ENCODE measurements around the gene PRR23E. TPM values are rescaled to one million over a fixed set of nuclear protein-coding genes. Genes with fewer than 3 reads are reported as not detected.
A peak's percentile ranks its signal among the peaks of the same experiment; 100 is the strongest.

Gene PRR23E
- total RNA-seq, 1 donor from 2014 or later, result not detected

DNA sequence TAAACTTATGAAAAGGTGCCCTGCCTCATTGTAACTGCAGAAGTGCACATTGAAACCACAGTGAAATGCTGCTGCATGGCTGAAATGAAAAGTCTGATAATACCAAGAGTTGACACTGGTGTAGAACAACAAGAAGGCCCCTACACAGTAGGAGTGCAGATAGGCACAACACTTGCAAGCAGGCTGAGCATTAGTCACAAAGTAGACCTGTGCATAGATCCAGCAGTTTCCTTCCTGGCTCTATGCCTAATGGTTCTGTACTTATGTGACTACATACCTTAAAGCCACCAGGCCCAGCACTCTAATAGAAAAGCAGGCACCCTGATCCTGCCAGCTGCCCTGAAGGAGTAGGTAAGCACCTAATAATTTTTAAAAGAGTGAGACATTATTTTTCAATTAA, 41.8 kb downstream of the PRR23E start:
- H3K4me3 ChIP-seq (ENCODE audit: low read depth, low read length), result no peak overlapping the region
- H3K36me3 ChIP-seq (ENCODE audit: control insufficient read depth, insufficient read depth, low read length), result no peaks in the 10 kb centered on the region
- TF ChIP-seq, protein P1, sequence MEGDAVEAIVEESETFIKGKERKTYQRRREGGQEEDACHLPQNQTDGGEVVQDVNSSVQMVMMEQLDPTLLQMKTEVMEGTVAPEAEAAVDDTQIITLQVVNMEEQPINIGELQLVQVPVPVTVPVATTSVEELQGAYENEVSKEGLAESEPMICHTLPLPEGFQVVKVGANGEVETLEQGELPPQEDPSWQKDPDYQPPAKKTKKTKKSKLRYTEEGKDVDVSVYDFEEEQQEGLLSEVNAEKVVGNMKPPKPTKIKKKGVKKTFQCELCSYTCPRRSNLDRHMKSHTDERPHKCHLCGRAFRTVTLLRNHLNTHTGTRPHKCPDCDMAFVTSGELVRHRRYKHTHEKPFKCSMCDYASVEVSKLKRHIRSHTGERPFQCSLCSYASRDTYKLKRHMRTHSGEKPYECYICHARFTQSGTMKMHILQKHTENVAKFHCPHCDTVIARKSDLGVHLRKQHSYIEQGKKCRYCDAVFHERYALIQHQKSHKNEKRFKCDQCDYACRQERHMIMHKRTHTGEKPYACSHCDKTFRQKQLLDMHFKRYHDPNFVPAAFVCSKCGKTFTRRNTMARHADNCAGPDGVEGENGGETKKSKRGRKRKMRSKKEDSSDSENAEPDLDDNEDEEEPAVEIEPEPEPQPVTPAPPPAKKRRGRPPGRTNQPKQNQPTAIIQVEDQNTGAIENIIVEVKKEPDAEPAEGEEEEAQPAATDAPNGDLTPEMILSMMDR (IDR thresholded peaks at IDR 0.05; ENCODE audit: insufficient read depth, low read length, severe bottlenecking), result no peak
- FAIRE-seq (no peak), DNase-seq (ENCODE audit: low read depth) (peak; percentile 20)
- peaks cover under 1% of the 10 kb centered on the region for H3K27me3 ChIP-seq (ENCODE audit: control insufficient read depth, insufficient read depth, low read length)

DNA sequence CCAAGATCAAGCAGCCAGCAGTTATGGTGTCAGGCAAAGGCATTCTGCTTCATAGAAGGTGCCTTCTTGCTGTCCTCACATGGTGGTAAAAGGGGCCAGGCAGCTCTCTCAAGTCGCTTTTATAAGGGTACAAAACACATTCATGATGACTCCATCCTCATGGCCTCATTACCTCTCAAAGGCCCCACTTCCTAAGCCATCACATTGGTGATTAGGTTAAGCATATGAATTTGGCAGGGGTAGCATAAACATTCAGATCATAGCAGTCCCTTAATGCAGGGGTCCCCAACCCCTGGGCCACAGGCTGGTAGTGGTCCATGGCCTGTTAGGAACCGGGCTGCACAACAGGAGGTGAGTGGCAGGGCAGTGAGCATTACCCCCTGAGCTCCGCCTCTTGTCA, 42.8 kb downstream of the PRR23E start:
- Histone ChIP-seq H3K36me3 (ENCODE audit: control insufficient read depth, insufficient read depth, low read length) (no peaks in the 10 kb centered on the region), H3K27me3 (ENCODE audit: control insufficient read depth, insufficient read depth, low read length) (peaks cover 5% of the 10 kb centered on the region), H3K4me3 (ENCODE audit: low read depth, low read length) (no peak overlapping the region)
- DNase-seq (ENCODE audit: low read depth) (no peak), FAIRE-seq (no peak)
- TF ChIP-seq, protein P1 (IDR thresholded peaks at IDR 0.05; ENCODE audit: insufficient read depth, low read length, severe bottlenecking), result no peak

DNA sequence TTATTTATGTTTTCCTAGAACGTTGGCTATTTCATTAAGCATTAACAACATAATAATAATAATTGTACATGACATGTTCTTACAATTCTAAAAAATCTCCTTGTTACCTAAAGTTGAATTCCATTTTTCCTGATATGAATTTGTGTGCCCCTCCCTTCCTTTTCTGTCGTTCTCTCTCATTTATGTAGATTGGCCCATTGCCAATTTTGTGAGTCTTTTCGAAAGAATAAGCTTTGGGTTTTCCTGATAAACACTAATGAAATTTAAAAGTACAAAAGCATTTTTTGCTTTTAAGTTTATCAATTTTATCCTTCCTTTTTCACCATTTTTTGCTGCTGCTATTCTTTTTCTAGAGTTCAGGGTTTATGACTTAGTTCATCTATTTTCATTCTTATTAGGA, 44.9 kb downstream of the PRR23E start:
- DNase-seq (ENCODE audit: low read depth), result no peak
- H3K27me3 ChIP-seq (ENCODE audit: control insufficient read depth, insufficient read depth, low read length), result peaks cover 5% of the 10 kb centered on the region
- FAIRE-seq, result no peak
- no peak overlapping the region for H3K4me3 ChIP-seq (ENCODE audit: low read depth, low read length)
- no peaks in the 10 kb centered on the region for H3K36me3 ChIP-seq (ENCODE audit: control insufficient read depth, insufficient read depth, low read length)
- TF ChIP-seq, protein P1 (IDR thresholded peaks at IDR 0.05; ENCODE audit: insufficient read depth, low read length, severe bottlenecking), result no peak

DNA sequence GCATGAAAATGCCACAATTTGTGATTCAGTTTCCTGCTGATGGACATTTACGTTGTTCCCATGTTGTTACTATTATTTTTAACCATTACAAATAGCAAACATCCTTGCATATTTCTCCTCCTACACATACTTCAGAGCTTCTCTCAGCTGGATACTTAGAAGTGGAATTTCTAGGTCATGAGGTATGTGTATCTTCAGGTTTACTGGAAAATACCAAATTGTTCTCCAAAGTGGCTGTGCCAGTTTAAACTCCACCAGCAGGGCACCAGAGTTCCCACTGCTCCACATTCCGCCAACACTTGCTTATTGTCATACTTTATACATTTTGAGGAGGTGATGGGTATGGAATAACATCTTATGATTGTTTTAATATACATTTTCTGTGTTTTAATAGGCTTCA, 45.7 kb downstream of the PRR23E start:
- no peaks in the 10 kb centered on the region for H3K36me3 ChIP-seq (ENCODE audit: control insufficient read depth, insufficient read depth, low read length)
- TF ChIP-seq, protein P1 (IDR thresholded peaks at IDR 0.05; ENCODE audit: insufficient read depth, low read length, severe bottlenecking), result no peak
- FAIRE-seq, result no peak

DNA sequence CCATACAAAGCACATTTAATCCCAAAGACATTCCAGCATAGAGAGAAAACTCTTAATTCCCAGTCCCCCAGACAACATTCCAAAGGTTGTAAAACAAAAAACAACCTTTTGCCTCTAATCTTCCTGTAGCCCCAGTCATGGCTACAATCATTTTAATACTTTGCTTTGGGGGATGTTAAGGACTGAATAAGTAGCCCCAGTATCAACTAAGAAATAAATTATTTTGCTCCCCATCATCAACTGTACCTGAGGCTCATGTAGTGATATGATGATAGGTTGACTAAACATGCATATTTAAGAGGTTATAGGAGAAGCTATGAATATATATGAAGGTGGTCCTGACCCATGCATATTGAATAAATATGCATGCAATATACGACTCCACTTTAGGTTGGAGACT, 54.4 kb downstream of the PRR23E start:
- TF ChIP-seq, protein P1 (IDR thresholded peaks at IDR 0.05; ENCODE audit: insufficient read depth, low read length, severe bottlenecking), result no peak
- no peak for FAIRE-seq

More for the DNA sequence above, 45.7 kb downstream of the PRR23E start:
- peaks cover 5% of the 10 kb centered on the region for H3K27me3 ChIP-seq (ENCODE audit: control insufficient read depth, insufficient read depth, low read length)
- H3K4me3 ChIP-seq (ENCODE audit: low read depth, low read length), result no peak overlapping the region
- DNase-seq (ENCODE audit: low read depth), result peak; percentile 26

More for the DNA sequence above, 54.4 kb downstream of the PRR23E start:
- no peak overlapping the region for H3K4me3 ChIP-seq (ENCODE audit: low read depth, low read length)
- DNase-seq (ENCODE audit: low read depth), result no peak
- H3K36me3 ChIP-seq (ENCODE audit: control insufficient read depth, insufficient read depth, low read length), result no peaks in the 10 kb centered on the region
- peaks cover 1% of the 10 kb centered on the region for H3K27me3 ChIP-seq (ENCODE audit: control insufficient read depth, insufficient read depth, low read length)

Other genes starting within 250 kb of the PRR23E start
- gene PLXNA1, start 210.0 kb upstream of the PRR23E start, total RNA-seq, result 42.1 and 53.4 TPM in 2 replicates
- not detected in 2 replicates for gene PRR20G, start 94.9 kb downstream of the PRR23E start, total RNA-seq

All from bronchial epithelial cell (primary cell).